HepG2 (cell line): Measurements from ENCODE around the gene MRPL58. TPM values are rescaled to one million over a fixed set of nuclear protein-coding genes. Genes with fewer than 3 reads are reported as not detected.

Experiments
- AFF4 ChIP-seq: sonication (generic); formaldehyde crosslinking; IDR thresholded peaks from 2 replicates; pipeline ENCODE4 v1.4.0; 2020; ENCODE audit warnings: missing genetic modification reagents
- ATF6 ChIP-seq: sonication (generic); formaldehyde crosslinking; conservative IDR thresholded peaks from 2 replicates; pipeline ENCODE4 v1.4.0; 2020; ENCODE audit warnings: missing genetic modification reagents
- CEBPB ChIP-seq: IDR thresholded peaks from 2 replicates; pipeline ENCODE4 v1.6.1; 2011; ENCODE audit warnings: low read depth, low read length, improper control_type of control experiment, borderline replicate concordance
- DDIT3 ChIP-seq: sonication (generic); formaldehyde crosslinking; IDR thresholded peaks from 2 replicates; pipeline ENCODE4 v1.4.0; 2020; ENCODE audit warnings: mild to moderate bottlenecking, missing genetic modification reagents
- FOXP4 ChIP-seq: sonication (generic); formaldehyde crosslinking; IDR thresholded peaks from 2 replicates; pipeline ENCODE4 v1.4.0; 2020; ENCODE audit warnings: missing genetic modification reagents
- GABPB1 ChIP-seq: IDR thresholded peaks from 2 replicates; pipeline ENCODE4 v1.6.1; 2016; ENCODE audit warnings: mild to moderate bottlenecking, missing genetic modification reagents, moderate library complexity, missing compliant biosample characterization
- HMGXB4 ChIP-seq, 2 experiments: sonication (generic) in 1 of 2; formaldehyde crosslinking in 1 of 2; IDR thresholded peaks; 2 replicates each; pipeline versions ENCODE4 v1.4.0 to v1.6.1; 2018 to 2020; ENCODE audit warnings: missing genetic modification reagents in 2 of 2, borderline replicate concordance in 1 of 2, low read depth in 1 of 2, mild to moderate bottlenecking in 1 of 2, missing biosample characterization in 1 of 2
- HNRNPH1 ChIP-seq: fragments of 200-400 bp; formaldehyde crosslinking; optimal IDR thresholded peaks from 2 replicates; pipeline ENCODE3; 2017; ENCODE audit warnings: mild to moderate bottlenecking, low read depth, low read length
- MAFF ChIP-seq: IDR thresholded peaks from 2 replicates; pipeline ENCODE4 v1.6.1; 2011; ENCODE audit warnings: low read depth, low read length, improper control_type of control experiment
- NFE2L1 ChIP-seq: sonication (generic); formaldehyde crosslinking; IDR thresholded peaks from 2 replicates; pipeline ENCODE4 v1.4.0; 2020; ENCODE audit warnings: missing genetic modification reagents, mild to moderate bottlenecking, borderline replicate concordance
- PHF20 ChIP-seq: sonication (generic); formaldehyde crosslinking; IDR thresholded peaks from 2 replicates; pipeline ENCODE4 v1.5.0; 2020; ENCODE audit warnings: mild to moderate bottlenecking, missing genetic modification reagents
- RAD21 ChIP-seq: fragments of 450-650 bp; formaldehyde crosslinking; IDR thresholded peaks from 2 replicates; pipeline ENCODE4 v1.5.0; 2020; ENCODE audit warnings: mild to moderate bottlenecking
- SRY ChIP-seq: sonication (generic); formaldehyde crosslinking; IDR thresholded peaks from 2 replicates; pipeline ENCODE4 v1.8.0; 2022; ENCODE audit warnings: mild to moderate bottlenecking, missing genetic modification reagents
- ZBTB7A ChIP-seq: sonication (generic); formaldehyde crosslinking; IDR thresholded peaks from 2 replicates; pipeline ENCODE4 v1.8.0; 2022; ENCODE audit warnings: mild to moderate bottlenecking, missing genetic modification reagents
- ZKSCAN8 ChIP-seq: IDR thresholded peaks from 2 replicates; pipeline ENCODE4 v1.6.1; 2016; ENCODE audit warnings: borderline replicate concordance, missing genetic modification reagents, missing compliant biosample characterization
- ZMAT5 ChIP-seq: sonication (generic); formaldehyde crosslinking; IDR thresholded peaks from 2 replicates; pipeline ENCODE4 v1.5.0; 2020; ENCODE audit warnings: mild to moderate bottlenecking, low read depth, missing genetic modification reagents, borderline replicate concordance
- ZNF414 ChIP-seq: sonication (generic); formaldehyde crosslinking; IDR thresholded peaks from 2 replicates; pipeline ENCODE4 v1.5.0; 2020; ENCODE audit warnings: missing genetic modification reagents
- ZNF850 ChIP-seq: sonication (generic); formaldehyde crosslinking; conservative IDR thresholded peaks from 2 replicates; pipeline ENCODE4 v1.9.0; 2021; ENCODE audit warnings: mild to moderate bottlenecking, missing genetic modification reagents
- polyA plus RNA-seq, 8 experiments: library from polyadenylated mRNA; depleted of rRNA in 3 of 8; stranded (reverse) in 7 of 8; unstranded in 1 of 8; fragments of >200 nt; fragmentation: Illumina TruSeq in 4 of 8; extraction: Trizol in 4 of 8; gene quantifications; 2 replicates each; pipeline versions ENCODE4 v1.2.1 to v1.2.3, GENCODE V29; 2011 to 2016; ENCODE audit warnings: low read depth in 4 of 8, missing spikeins in 1 of 8, mixed read lengths in 1 of 8; ENCODE audit not compliant: insufficient read depth in 1 of 8
- total RNA-seq, 5 experiments: library from RNA; depleted of rRNA; stranded (reverse); fragments of >200 nt; fragmentation: Illumina TruSeq; extraction: Trizol; gene quantifications; 2 replicates each; pipeline ENCODE4 v1.2.3, GENCODE V29; 2016; ENCODE audit warnings: low read depth in 1 of 5

MRPL58 gene
- total and polyA plus RNA-seq, 2 of the 13 experiments (the other 11 are each of a cell fraction or from before 2014, with no cell fraction given), result 44.9 to 68.9 TPM

GRCh38 chr17:74987418-74987908, 25.0 kb upstream of the MRPL58 start, which contains the start of gene CDR2L (continued):
- TF ChIP-seq AFF4 (CRISPR knock-in tag), result no peak
- no peak for TF ChIP-seq CEBPB
- TF ChIP-seq FOXP4 (CRISPR knock-in tag), result no peak
- no peak for TF ChIP-seq ZKSCAN8
- TF ChIP-seq DDIT3 (CRISPR knock-in tag), result no peak
- 0 out of 4 replicates have a peak, but pooled peaks of 1 of the 2 experiments have one; percentile 1 for TF ChIP-seq HMGXB4 (CRISPR knock-in tag; IDR thresholded peaks at IDR 0.05; ENCODE audit: borderline replicate concordance in 1 of 2, low read depth in 1 of 2)
- TF ChIP-seq SRY (CRISPR knock-in tag), result no peak
- TF ChIP-seq ZBTB7A (CRISPR knock-in tag), result no peak
- 0 out of 2 replicates have a peak, but pooled peaks have one; percentile 40 for TF ChIP-seq GABPB1 (CRISPR knock-in tag)
- no peak for TF ChIP-seq PHF20 (CRISPR knock-in tag)
- TF ChIP-seq ZMAT5 (CRISPR knock-in tag), result no peak
- TF ChIP-seq ZNF850, result no peak
- TF ChIP-seq RAD21 (CRISPR knock-in tag), result peak; percentile 43
- no peak for TF ChIP-seq ZNF414 (CRISPR knock-in tag)
- TF ChIP-seq NFE2L1, result no peak
- no peak for TF ChIP-seq HNRNPH1
- no peak for TF ChIP-seq MAFF
- TF ChIP-seq ATF6 (CRISPR knock-in tag), result no peak
